ENCODE data around the gene SEL1L3. TPM values are rescaled to one million over a fixed set of nuclear protein-coding genes. Genes with fewer than 3 reads are reported as not detected.

Gene SEL1L3
- total RNA-seq, 1 donor from 2014 or later, result 13.3 TPM

GRCh38 chr4:25845841-25846653 is 16.7 kb downstream of the SEL1L3 start:
- H3K27ac ChIP-seq, result no peak overlapping the region
- no peak for TF ChIP-seq CTCF (IDR thresholded peaks at IDR 0.05)
- intact Hi-C loops (cut with DNase I), result no loop called here
- no peaks in the 10 kb centered on the region for H3K27me3 ChIP-seq
- no peaks in the 10 kb centered on the region for H3K9me3 ChIP-seq
- no peak for DNase-seq (ENCODE audit: low spot score in 2 of 2)
- no peak overlapping the region for H3K4me3 ChIP-seq
- H3K36me3 ChIP-seq, result no peaks in the 10 kb centered on the region
- peaks cover 0 to 3% of the 10 kb centered on the region in 2 donors for H3K4me1 ChIP-seq

- no peak overlapping the region for H3K27ac ChIP-seq
- no peaks in the 10 kb centered on the region for H3K36me3 ChIP-seq
- H3K4me3 ChIP-seq, result no peak overlapping the region
- no peaks in the 10 kb centered on the region for H3K27me3 ChIP-seq
- DNase-seq (ENCODE audit: low spot score in 2 of 2), result no peak
- no peak for TF ChIP-seq CTCF (IDR thresholded peaks at IDR 0.05)
- intact Hi-C loops (cut with DNase I), result no loop called here
- H3K4me1 ChIP-seq, result peaks cover 0 to 3% of the 10 kb centered on the region in 2 donors
- H3K9me3 ChIP-seq, result no peaks in the 10 kb centered on the region
Measured at GRCh38 chr4:25844961-25845712, 17.7 kb downstream of the SEL1L3 start.

GRCh38 chr4:25843340-25844097 is 19.3 kb downstream of the SEL1L3 start:
- H3K27me3 ChIP-seq, result no peaks in the 10 kb centered on the region
- H3K36me3 ChIP-seq, result no peaks in the 10 kb centered on the region
- no peak overlapping the region for H3K27ac ChIP-seq
- H3K4me3 ChIP-seq, result peak overlapping the region in 1 of 2 donors; percentile 45
- no peaks in the 10 kb centered on the region for H3K9me3 ChIP-seq
- intact Hi-C loops (cut with DNase I), result no loop called here
- TF ChIP-seq CTCF (IDR thresholded peaks at IDR 0.05), result no peak
- peaks cover 0 to 3% of the 10 kb centered on the region in 2 donors for H3K4me1 ChIP-seq
- peak in 1 of 2 donors; percentile 50 for DNase-seq (ENCODE audit: low spot score in 2 of 2)

GRCh38 chr4:25842229-25842845 is 20.5 kb downstream of the SEL1L3 start:
- TF ChIP-seq CTCF (IDR thresholded peaks at IDR 0.05), result no peak
- H3K27me3 ChIP-seq, result no peaks in the 10 kb centered on the region
- intact Hi-C loops (cut with DNase I), result no loop called here
- H3K36me3 ChIP-seq, result no peaks in the 10 kb centered on the region
- no peak for DNase-seq (ENCODE audit: low spot score in 2 of 2)
- H3K4me1 ChIP-seq, result peaks cover 0 to 3% of the 10 kb centered on the region in 2 donors
- no peak overlapping the region for H3K4me3 ChIP-seq
- H3K27ac ChIP-seq, result no peak overlapping the region
- no peaks in the 10 kb centered on the region for H3K9me3 ChIP-seq

- no peak for TF ChIP-seq CTCF (IDR thresholded peaks at IDR 0.05)
- Histone ChIP-seq H3K36me3 (no peaks in the 10 kb centered on the region), H3K4me3 (no peak overlapping the region), H3K9me3 (no peaks in the 10 kb centered on the region), H3K27ac (no peak overlapping the region), H3K4me1 (peaks cover 0 to 3% of the 10 kb centered on the region in 2 donors), H3K27me3 (no peaks in the 10 kb centered on the region)
- intact Hi-C loops (cut with DNase I), result no loop called here
- no peak for DNase-seq (ENCODE audit: low spot score in 2 of 2)
Measured at GRCh38 chr4:25839687-25840086, 23.1 kb downstream of the SEL1L3 start.

Measured in ascending aorta (tissue), 2 donors.